ENCODE results near the gene ZP2.
"Not testable (repeated sequence)": the region's sequence is repeated elsewhere in the genome, so short reads cannot be mapped to it uniquely, and the experiment has no call there.

The ZP2 gene

GRCh38 chr16:21211486-21211885 lies at the start of gene ZP2:
ZP2 (minus strand) TSS chr16:21211574; CDS start chr16:21211547, 27 bp downstream.
- DNase-seq (ENCODE audit: low spot score) = no peak

DNA sequence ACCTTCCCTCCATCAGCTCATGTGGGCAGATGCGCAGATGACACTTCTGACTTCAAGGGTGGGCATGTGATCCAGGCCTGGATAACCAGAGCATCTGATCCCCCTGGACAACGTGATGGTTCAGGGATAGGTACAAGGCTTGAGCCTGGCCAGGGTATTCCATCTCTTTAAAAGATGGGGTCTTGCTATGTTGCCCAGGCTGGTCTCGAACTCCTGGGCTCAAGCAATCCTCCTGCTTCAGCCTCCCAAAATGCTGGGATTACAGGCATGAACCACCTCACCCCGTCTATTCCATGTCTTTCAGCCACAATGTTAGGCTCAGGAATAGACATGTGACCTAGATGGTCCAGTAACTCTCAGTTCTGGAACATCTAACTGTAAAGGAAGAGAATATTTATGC lies 45.9 kb upstream of the ZP2 start:
- no peak for DNase-seq (ENCODE audit: low spot score)

DNA sequence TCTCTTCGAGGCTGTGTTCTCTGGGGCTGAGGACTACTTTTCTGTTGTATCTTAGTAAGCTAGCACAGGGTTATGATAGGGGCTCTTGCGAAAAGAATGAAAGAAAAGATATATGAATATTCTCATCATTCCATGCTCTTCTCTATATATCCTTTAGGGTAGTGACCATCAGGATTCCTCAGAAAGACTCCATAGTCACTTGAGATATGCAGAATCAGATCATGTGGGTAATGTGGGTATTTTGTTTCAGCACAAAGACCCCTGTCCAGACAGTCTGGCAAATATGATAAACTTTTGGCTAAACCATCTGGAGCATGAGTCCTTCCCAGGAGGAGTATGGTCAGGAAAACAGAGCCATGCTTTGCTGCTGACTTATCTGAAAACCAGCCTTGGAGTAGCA lies 45.3 kb upstream of the ZP2 start:
- no peak for DNase-seq (ENCODE audit: low spot score)

- no peak for DNase-seq (ENCODE audit: low spot score)
These were observed 42.1 kb upstream of the ZP2 start for GRCh38 chr16:21253470-21253869.

DNA sequence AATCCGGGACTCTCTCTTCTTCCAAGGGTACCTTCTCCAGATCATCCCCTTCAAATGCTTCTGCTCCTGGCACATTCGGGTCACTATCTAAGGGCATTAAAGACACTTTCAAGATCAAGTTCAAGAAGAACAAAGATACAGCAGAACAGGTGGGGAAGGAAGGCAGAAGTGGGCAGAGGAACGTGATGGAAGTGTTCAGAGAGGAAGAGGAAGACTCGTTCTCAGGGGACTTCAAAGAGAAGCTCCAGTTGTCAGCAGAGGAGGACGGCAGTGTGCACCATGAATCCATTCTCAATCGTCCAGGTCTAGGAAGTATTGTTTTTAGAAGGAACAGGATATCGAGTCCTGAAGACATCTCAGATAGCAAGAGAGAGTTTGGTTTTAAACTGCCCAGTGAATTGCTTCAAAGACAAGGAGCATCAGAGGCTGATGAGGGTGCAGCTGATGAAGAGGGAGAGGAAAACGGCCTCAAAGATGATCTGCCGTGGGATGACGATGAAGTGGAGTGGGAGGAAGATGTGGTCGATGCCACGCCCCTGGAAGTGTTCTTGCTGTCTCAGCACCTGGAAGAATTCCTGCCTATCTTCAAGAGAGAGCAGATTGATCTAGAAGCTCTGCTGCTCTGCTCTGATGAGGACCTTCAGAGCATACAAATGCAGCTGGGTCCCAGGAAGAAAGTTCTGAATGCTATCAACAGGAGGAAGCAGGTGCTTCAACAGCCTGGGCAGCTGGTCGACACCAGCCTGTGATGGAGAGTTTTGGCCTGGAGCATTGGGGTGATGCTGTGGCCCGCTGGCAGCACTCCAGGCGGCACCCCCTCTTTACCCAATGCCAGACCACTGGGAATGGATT lies 38.9 kb upstream of the ZP2 start:
- DNase-seq (ENCODE audit: low spot score) = no peak

GRCh38 chr16:21248179-21248578 lies 36.8 kb upstream of the ZP2 start:
- not testable (repeated sequence) for DNase-seq (ENCODE audit: low spot score)

GRCh38 chr16:21244518-21245215 lies 33.3 kb upstream of the ZP2 start:
- no peak for DNase-seq (ENCODE audit: low spot score)

DNA sequence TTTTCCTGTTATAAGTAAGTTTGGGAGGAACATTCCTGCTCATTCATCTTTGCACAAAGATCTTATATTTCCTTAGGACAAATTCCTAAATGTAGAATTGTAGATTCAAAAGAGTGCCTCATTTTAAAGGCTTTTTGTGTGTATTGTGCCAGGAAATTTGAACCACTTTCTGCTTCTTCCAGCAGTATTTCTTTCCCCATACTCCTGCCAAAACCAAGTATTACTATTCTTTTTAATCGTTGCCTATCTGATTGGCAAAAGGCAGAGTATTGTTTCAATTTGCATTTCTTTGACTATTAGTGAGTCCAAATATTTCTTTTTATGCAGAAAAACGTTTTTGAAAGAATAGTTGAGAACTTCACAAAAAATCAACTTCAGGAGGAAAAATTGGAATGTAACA lies 31.4 kb upstream of the ZP2 start:
- no peak for DNase-seq (ENCODE audit: low spot score)

DNA sequence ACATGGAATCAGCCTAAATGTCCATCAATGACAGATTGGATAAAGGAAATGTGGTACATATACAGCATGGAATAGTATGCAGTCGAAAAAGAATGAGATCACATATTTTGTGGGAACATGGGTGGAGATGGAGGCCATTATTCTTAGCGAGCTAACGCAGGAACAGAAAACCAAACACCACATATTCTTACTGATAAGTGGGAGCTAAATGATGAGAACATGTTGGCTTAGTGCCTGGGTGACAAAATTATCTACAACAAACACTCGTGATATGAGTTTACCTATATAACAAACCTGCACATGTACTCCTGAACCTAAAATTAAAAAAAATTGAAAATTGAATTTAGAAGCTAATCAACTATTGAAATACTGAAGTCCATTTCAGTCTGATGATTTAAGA lies 28.3 kb upstream of the ZP2 start:
- DNase-seq (ENCODE audit: low spot score) = no peak

DNA sequence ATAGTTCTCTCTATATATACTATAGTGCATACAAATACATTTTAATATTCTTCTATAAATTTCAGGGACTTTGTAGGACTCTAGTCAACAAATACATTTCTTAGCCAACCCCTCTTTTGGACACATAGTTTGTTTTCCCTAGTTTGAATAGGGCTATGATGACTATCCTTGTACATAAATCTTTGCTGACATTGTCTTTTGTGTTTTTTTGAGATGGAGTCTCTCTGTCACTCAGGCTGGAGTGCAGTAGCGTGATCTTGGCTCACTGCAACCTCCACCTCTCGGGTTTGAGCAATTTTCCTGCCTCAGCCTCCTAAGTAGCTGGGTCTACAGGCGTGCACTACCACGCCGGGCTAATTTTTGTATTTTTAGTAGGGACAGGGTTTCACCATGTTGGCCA lies 25.5 kb upstream of the ZP2 start:
- no peak for DNase-seq (ENCODE audit: low spot score)

GRCh38 chr16:21235199-21235585 lies 23.8 kb upstream of the ZP2 start:
- DNase-seq (ENCODE audit: low spot score) = no peak

- no peak for DNase-seq (ENCODE audit: low spot score)
These were observed 22.3 kb upstream of the ZP2 start, which contains the start of gene ANKS4B for GRCh38 chr16:21233521-21234150. ANKS4B (plus strand) TSS chr16:21233699; CDS start chr16:21233738, 39 bp downstream.

DNA sequence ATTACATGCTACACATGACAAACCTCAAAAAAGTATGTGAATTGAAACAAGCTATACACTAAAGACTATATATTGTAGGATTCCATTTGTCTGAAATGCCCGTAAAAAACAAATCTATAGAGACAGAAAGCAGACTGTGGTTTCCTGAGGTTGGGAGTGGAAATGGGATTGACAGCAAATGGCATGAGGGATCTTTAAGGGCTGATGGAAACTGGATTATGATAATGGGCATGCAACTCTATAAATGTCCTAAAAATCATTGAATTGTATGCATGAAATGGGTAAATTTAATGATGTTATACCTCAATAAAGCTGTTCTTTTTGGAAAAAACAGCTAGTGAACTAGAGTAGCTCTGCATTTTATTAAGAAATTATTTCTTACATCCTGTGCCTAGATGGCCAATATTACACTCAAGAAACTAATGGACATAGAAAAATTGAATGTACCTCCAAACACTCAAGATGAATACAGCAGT lies 21.7 kb upstream of the ZP2 start:
- no peak for DNase-seq (ENCODE audit: low spot score)

DNA sequence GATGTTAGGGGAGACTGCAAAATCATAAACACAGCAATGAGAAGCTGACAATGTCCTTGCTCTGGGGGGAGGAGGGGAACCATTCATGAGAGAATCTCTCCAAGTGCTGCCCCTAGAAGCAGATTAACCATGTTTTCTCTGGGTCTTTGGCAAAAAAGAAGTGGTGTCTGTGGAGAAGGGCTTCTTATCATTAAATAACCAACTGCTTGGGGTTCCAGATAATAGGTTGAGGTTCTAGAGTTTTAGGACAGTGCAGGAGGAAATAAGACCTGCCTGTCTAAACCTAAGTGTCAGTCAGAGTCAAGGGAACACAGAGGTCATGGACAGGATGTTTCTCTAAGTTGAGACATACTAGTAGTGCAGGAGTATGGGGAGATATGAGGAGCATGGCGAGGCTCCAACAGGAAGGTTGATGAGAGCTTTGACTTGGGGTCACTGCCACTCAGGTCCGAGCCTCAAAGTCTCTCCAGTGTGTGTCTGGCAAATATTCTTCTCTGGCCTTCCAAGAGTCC lies 17.0 kb upstream of the ZP2 start:
- no peak for DNase-seq (ENCODE audit: low spot score)

GRCh38 chr16:21227866-21228265 lies 16.5 kb upstream of the ZP2 start:
- no peak for DNase-seq (ENCODE audit: low spot score)

DNA sequence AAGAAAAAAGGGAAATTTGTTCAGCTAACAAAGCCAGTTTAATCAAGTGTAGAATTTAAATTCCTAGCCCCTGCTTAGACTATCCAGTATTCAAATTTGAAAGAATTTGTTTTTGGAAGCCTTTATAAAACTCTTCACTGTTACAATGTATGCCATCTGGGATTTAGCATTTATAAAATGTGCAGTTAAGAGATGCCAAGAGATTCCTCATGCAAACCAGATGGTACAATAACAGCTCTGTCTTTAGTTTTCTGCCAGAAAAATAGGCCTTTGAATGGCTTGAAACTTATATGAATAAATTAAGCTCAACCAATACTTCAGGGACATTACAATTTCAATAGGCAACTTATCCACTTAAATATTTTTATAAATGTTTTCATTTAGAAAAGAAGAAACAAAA lies 15.4 kb upstream of the ZP2 start:
- no peak for DNase-seq (ENCODE audit: low spot score)

DNA sequence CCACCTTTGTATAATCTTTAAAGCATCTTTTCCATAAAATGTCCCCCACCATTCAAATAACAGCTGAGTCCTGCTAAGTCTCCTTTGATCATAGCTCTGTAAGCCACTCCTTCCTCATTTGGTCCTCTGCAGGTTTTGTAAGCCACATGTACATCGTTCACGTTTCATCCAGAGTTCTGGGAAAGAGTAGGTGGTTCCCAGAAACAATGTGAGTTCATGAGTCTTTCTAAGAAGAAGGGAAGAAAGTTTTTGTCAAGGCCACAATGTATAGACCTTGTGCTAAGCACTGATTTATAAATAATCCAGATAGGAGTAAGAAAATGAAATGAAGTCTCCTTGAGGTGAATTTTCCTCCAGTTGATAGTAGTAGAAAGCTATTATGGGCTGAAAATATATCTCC lies 13.4 kb upstream of the ZP2 start:
- DNase-seq (ENCODE audit: low spot score) = no peak

DNA sequence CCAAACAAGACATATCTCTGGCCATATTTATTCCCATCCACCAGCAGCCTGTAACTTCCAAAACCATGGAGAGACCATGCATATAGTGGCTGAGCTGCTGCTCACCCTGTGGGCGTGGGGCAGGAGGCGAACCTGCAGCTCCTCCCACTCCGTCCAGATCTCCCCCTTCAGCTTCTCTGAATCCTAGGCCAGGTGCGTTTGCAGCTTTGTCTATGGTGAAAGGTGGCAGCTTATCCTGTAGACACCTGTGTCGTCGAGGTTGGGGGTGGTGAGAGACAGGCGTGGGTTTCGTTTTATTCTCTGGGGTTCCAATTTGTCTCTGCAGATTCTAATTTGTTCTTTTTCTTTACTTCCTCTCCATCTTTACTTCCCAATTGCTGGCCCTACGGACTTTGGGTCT lies 12.4 kb upstream of the ZP2 start:
- no peak for DNase-seq (ENCODE audit: low spot score)

DNA sequence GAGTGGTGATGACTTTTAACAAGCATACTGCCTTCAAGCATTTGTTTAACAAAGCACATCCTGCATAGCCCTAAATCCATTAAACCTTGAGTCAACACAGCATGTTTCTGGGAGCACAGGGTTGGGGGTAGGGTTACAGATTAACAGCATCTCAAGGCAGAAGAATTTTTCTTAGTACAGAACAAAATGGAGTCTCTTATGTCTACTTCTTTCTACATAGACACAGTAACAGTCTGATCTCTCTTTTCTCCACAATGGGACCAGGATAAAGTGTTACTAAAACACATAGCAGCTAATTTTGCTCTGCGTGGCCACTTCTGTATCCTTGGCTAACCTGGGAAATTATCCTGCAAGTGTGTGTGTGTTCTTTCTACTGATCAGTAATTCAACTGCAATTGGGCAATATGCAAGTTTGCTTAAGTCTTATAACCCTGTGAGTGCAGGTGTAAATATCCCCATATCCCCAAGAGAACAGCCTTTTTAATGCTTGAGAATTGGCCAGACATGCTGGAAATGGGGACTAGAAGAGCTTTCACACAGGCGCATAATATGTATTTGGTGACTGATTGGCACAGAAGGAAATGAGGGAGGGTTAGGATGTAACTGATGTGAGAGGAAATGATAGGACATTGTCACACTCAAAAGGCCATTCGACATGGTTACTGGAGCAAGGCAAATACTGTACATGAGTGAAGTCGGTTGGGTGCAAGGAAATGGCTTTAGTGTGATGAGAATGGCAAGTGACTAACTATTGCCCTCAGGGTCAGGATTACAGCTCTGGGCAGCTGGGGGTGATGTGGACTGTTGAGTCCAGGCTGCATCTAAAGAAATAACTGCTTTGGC lies 11.3 kb upstream of the ZP2 start:
- DNase-seq (ENCODE audit: low spot score) = no peak

GRCh38 chr16:21219551-21219950 lies 8.2 kb upstream of the ZP2 start:
- DNase-seq (ENCODE audit: low spot score) = no peak

DNA sequence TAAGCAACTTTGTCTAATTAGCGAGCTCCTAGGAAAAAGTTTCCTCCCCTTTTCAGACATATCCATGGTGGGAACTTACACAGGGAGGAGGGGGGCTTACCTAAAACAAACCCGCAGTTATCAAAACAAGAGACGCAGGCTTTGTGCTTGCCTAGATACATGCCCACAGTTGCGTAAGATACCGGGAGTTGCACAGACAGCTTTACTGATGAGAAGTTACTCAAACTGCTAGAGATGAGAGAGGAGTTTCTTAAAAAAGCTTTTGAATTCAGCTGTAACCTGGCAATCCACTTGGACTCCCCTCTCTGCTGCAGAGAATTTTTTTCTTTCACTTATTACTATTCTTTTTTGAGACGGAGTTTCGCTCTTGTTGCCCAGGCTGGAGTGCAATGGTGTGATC lies 6.8 kb upstream of the ZP2 start:
- no peak for DNase-seq (ENCODE audit: low spot score)

- DNase-seq (ENCODE audit: low spot score) = no peak
These were observed 5.7 kb upstream of the ZP2 start for GRCh38 chr16:21217121-21217520.

Measured in CD4-positive, alpha-beta T cell treated with Interleukin-6 at 100 ng/mL for 8 hours (primary cell).